BE2C (cell line): Measurements from ENCODE around the gene CALB2.

ENCODE experiments used
- DNase-seq: peaks from one replicate; pipeline ENCODE4 v3.0.0-alpha.2; 2020
- H3K27me3 ChIP-seq: fragments of 250-450 bp; sonication (Bioruptor Pico); 2 replicates; pipeline ENCODE4 v1.5.1; 2020; ENCODE audit warnings: mild to moderate bottlenecking
- H3K36me3 ChIP-seq: fragments of 250-450 bp; sonication (Bioruptor Pico); 2 replicates; pipeline ENCODE4 v1.5.1; 2020; ENCODE audit warnings: mild to moderate bottlenecking
- H3K4me1 ChIP-seq: fragments of 250-450 bp; sonication (Bioruptor Pico); 2 replicates; pipeline ENCODE4 v1.5.1; 2020
- H3K4me3 ChIP-seq: 2 replicates; pipeline ENCODE4 v1.5.1; 2011; ENCODE audit warnings: low read depth, low read length
- H3K9me3 ChIP-seq: fragments of 250-450 bp; sonication (Bioruptor Pico); 2 replicates; pipeline ENCODE4 v1.5.1; 2020
- CTCF ChIP-seq: IDR thresholded peaks from 2 replicates; pipeline ENCODE4 v1.5.1; 2012; ENCODE audit warnings: mild to moderate bottlenecking, low read depth, low read length

CALB2 gene

GRCh38 chr16:71404364-71404763, 45.8 kb downstream of the CALB2 start:
- DNase-seq: no peak
- Histone ChIP-seq H3K27me3 (peaks cover 52% of the 10 kb centered on the region), H3K9me3 (no peaks in the 10 kb centered on the region)

GRCh38 chr16:71406316-71406715, 47.8 kb downstream of the CALB2 start:
- Histone ChIP-seq H3K27me3 (peaks cover 51% of the 10 kb centered on the region), H3K4me3 (no peak overlapping the region), H3K36me3 (no peaks in the 10 kb centered on the region), H3K4me1 (no peaks in the 10 kb centered on the region), H3K9me3 (no peaks in the 10 kb centered on the region)
- TF ChIP-seq CTCF: no peak
- no peak for DNase-seq

More at GRCh38 chr16:71404364-71404763, 45.8 kb downstream of the CALB2 start:
- Histone ChIP-seq H3K36me3 (no peaks in the 10 kb centered on the region), H3K4me3 (no peak overlapping the region), H3K4me1 (no peaks in the 10 kb centered on the region)
- TF ChIP-seq CTCF: no peak

- DNase-seq: no peak
- no peaks in the 10 kb centered on the region for H3K9me3 ChIP-seq
- no peaks in the 10 kb centered on the region for H3K4me1 ChIP-seq
- H3K36me3 ChIP-seq: no peaks in the 10 kb centered on the region
- H3K4me3 ChIP-seq: no peak overlapping the region
- peaks cover 48% of the 10 kb centered on the region for H3K27me3 ChIP-seq
- TF ChIP-seq CTCF: no peak
These were observed 48.2 kb downstream of the CALB2 start for GRCh38 chr16:71406724-71407123.

GRCh38 chr16:71407731-71408130, 49.2 kb downstream of the CALB2 start:
- TF ChIP-seq CTCF: no peak
- Histone ChIP-seq H3K4me1 (no peaks in the 10 kb centered on the region), H3K4me3 (no peak overlapping the region), H3K9me3 (no peaks in the 10 kb centered on the region), H3K27me3 (peaks cover 45% of the 10 kb centered on the region), H3K36me3 (no peaks in the 10 kb centered on the region)
- no peak for DNase-seq

- no peak for DNase-seq
- Histone ChIP-seq H3K4me1 (no peaks in the 10 kb centered on the region), H3K4me3 (no peak overlapping the region), H3K36me3 (no peaks in the 10 kb centered on the region), H3K9me3 (no peaks in the 10 kb centered on the region), H3K27me3 (peaks cover 45% of the 10 kb centered on the region)
- TF ChIP-seq CTCF: no peak
These were observed 50.0 kb downstream of the CALB2 start for GRCh38 chr16:71408536-71408935.

GRCh38 chr16:71409011-71409775, 50.7 kb downstream of the CALB2 start:
- no peaks in the 10 kb centered on the region for H3K4me1 ChIP-seq
- no peak for DNase-seq
- TF ChIP-seq CTCF: no peak

More at GRCh38 chr16:71409011-71409775, 50.7 kb downstream of the CALB2 start:
- no peaks in the 10 kb centered on the region for H3K9me3 ChIP-seq
- no peaks in the 10 kb centered on the region for H3K36me3 ChIP-seq
- peaks cover 38% of the 10 kb centered on the region for H3K27me3 ChIP-seq
- H3K4me3 ChIP-seq: no peak overlapping the region
